Left hindlimb (tissue), 1 donor: Measurements from ENCODE around the gene ZNF664.

ENCODE experiments used
- DNase-seq: peaks from one replicate; pipeline ENCODE4 v3.0.0-alpha.2; 2018

ZNF664 gene

GRCh38 chr12:124035163-124035562, 62.1 kb downstream of the ZNF664 start:
- no peak for DNase-seq

DNA sequence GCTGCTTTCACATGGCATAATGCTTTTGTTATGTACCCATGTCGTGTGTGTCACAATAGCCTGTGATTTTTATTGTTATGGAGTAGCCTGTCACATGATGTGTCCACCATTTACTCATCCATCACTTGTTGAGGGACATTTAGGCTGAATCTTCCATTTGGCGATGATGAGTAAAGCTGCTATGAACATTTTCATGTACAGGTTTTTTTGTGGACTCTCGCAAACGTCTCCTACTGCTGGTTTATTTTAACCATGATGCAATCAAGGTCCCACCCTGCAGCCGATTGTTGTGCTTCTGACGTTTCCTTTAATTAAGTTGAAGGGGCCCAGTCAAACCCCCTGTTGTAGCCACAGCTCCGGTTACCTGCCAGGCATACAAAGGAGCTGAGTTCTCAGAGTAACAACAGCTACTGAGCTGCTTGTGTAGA, 63.2 kb downstream of the ZNF664 start:
- DNase-seq = no peak

GRCh38 chr12:124036657-124037109, 63.7 kb downstream of the ZNF664 start:
- DNase-seq = peak; percentile 52

- DNase-seq = no peak
Observed at GRCh38 chr12:124037331-124037730, 64.3 kb downstream of the ZNF664 start.

- peak; percentile 57 for DNase-seq
Observed at GRCh38 chr12:124039276-124039675, 66.3 kb downstream of the ZNF664 start.

GRCh38 chr12:124040291-124040690, 67.3 kb downstream of the ZNF664 start:
- no peak for DNase-seq

DNA sequence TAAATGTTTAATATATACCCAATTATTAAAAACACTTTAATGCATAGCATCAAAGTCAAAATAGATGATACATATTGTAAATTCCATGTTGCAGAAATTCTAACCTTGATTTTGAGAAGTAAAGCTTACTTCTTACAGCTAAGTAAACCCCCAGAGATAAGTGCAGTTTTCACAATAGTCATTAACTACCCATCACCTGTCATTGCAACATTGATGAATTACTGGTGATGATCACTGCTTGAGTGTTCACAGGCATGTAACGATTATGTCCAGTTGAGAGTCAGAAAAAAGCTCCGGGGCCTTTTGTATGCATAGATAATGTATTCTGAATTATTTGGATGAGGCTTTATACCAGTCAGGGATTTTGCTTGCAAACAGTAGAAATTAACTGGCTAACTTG, 67.7 kb downstream of the ZNF664 start:
- no peak for DNase-seq

- no peak for DNase-seq
Observed at GRCh38 chr12:124041907-124042306, 68.9 kb downstream of the ZNF664 start.

DNA sequence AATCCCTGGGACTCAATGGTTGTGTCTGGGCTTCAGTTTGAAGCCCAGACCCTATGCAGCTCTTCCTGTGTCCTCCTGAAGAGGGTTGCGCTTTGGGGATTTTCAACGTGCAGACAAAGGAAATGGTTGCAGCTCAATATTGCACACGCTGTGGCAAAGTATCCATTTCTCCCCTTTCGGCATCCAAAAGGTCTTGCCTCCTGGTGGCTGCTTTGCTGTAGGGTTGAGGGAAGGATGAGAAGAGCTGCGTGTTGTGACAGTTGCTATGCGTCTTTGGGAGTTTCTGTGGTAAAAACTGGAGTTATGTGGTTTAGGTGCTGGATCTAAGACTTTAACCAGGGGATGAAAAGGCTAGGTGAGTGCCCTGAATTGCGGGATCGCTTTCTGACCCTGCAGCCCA, 71.0 kb downstream of the ZNF664 start:
- no peak for DNase-seq

GRCh38 chr12:124044809-124045321, 71.8 kb downstream of the ZNF664 start:
- no peak for DNase-seq

DNA sequence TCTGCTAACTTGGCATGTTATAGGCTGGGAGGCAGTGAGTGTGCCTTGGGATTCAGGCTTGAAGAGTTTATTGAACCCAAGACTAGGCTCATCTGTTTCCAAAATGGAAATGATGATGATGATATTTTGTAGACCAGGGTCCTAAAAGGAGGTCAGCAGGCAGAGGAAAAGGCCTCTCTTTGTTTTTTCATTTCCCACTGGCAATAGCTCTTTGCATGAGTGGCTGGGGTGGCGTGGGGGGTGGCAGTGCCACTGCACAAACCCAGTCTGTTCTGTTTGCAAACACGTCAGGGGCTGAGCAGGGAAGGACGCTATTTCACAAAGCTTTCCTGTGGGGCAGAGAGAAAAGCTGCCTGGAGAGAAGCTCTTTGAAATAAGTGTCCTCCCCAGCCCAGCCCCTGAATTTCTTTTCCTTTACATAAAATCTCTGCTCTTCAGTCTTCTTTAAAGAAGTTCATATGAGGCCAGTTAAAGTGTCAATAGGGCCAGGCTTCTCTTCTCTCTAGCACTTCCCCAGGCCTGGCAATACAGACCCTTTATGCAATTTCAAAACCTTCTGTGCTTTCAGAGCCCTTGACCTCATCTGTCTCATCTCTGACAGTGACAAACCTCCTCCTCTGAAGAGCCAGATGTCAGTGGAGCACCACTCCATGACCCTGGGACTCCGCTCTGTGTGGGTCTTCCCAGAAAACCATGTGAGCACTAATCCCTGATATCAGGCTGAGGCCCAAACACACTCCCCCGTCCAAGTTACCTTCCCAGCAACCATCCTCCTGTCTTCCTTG, 72.8 kb downstream of the ZNF664 start:
- no peak for DNase-seq

GRCh38 chr12:124046456-124046740, 73.4 kb downstream of the ZNF664 start:
- no peak for DNase-seq

DNA sequence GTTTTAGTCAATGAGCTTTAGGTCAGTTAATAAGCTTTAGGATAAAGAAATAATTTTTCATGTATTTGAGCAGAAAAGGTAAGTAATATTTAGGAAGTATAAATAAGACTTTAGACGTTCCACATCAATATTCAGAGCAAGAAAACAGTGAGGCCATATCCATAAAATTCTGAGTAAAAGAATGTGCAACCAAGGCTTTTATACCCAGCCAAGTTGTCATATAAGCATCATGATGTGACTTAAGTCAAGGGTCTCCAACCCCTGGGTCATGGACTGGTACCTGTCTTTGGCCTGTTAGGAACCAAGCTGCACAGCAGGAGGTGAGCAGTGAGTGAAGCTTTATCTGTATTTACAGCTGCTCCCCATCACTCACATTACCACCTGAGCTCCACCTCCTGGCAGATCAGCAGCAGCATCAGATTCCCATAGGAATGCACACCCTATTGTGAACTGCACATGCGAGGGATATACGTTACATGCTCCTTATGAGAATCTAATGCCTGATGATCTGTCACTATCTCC, 74.1 kb downstream of the ZNF664 start:
- DNase-seq = no peak

GRCh38 chr12:124049451-124050094, 76.6 kb downstream of the ZNF664 start:
- no peak for DNase-seq

DNA sequence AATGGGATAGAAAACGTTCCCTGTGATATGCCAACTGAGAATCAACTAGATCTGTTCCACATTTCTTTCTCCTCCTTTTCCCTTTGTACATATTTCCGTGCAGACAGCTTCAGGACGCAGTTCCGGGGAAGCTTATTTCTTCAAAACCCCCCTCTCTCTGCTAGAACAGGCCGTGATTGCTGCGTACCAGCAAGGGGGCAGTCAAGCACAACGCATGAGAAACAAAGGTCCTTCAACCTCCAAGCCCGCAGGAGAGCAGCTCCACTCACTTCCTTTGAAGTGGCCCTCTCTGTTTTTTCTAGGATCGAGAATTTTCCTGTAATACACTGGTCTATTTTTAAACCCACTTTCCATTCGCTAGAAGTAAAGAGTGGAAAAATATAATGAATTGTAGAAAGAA, 80.8 kb downstream of the ZNF664 start:
- DNase-seq = peak; percentile 85

- no peak for DNase-seq
Observed at GRCh38 chr12:124055066-124055465, 82.1 kb downstream of the ZNF664 start.

DNA sequence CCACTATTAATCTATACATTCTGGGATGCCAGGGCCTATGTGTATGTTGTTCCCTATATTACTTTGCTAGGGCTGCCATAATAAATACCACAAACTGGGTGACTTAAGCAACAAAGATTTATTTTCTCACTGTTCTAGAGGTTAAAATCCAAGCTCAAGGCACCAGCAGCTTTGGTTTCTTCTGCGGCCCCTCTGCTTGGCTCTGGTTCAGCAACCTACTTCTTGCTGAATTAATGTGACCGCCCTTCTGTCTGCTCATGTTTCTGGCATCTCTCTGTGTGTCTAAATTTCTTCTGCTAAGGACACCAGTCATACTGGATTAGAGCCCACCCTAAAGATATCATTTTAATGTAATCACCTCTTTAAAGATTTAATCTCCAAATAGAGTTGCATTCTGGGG, 84.7 kb downstream of the ZNF664 start:
- no peak for DNase-seq

- no peak for DNase-seq
Observed at GRCh38 chr12:124059752-124060151, 86.7 kb downstream of the ZNF664 start.
